ENCODE data around the gene MT1G. TPM values are rescaled to one million over a fixed set of nuclear protein-coding genes. Genes with fewer than 3 reads are reported as not detected.

MT1G gene
- total RNA-seq, 2 donors from 2014 or later = 0.85 TPM; not detected in 1

DNA sequence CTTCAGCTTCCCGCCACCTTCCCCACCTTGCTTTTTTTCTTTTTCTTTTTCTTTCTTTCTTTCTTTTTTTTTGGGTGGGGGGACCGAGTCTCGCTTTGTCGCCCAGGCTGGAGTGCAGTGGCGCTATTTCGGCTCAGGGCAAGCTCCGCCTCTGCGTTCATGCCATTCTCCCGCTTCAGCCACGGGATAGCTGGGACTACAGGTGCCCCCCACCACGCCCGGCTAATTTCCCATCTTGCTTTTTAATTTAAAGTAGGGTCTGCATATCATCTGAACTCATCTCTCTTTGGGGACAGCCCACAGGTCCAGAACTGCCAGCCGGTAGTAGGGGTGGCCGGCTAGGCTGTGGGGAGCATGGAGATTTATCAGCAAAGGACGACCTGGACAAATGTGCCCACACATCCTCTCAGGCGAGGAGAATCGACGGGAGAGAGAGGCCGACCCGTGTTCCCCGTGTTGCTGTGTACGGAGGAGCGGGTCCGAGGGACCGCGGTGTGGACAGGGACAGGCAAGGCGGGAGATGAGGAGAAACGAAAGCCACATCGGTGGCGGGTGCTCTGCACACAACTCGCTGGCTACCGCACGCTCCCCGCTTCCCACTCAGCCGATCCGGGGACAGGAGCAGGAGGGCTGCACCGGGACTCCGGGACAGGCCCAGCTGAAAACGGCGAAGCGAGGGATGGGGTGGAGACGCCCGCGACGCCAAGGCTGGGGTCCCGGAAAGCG, 33.0 kb downstream of the MT1G start:
- DNase-seq (no peak), ATAC-seq (no peak)
- H3K36me3 Mint-ChIP-seq (ENCODE audit: low read depth) = peaks cover 8% of the 10 kb centered on the region
- H3K27me3 Mint-ChIP-seq = peaks cover 88% of the 10 kb centered on the region
- no peaks in the 10 kb centered on the region for H3K9me3 ChIP-seq (ENCODE audit: control insufficient read depth, low read length, poor library complexity, severe bottlenecking)
- peak overlapping the region; percentile 86 for H3K27ac Mint-ChIP-seq
- peaks cover 23% of the 10 kb centered on the region for H3K4me1 Mint-ChIP-seq
- peak overlapping the region; percentile 90 for H3K4me3 Mint-ChIP-seq

DNA sequence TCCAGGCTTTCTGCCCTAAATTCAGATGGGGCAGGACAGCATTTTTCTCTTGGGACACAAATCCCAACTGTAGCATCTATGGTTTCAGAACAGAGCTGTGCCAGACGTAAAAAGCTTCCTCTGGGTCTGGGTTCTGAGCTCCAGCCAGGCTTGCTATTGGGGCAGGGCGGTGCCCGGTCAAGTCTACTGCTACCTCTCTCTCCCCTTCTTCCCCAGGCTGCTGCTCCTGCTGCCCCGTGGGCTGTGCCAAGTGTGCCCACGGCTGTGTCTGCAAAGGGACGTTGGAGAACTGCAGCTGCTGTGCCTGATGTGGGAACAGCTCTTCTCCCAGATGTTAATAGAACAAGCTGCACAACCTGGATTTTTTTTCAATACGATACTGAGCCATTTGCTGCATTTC, 34.3 kb downstream of the MT1G start:
- no peak overlapping the region for H3K27ac Mint-ChIP-seq
- DNase-seq (no peak), ATAC-seq (no peak)
- peaks cover 21% of the 10 kb centered on the region for H3K4me1 Mint-ChIP-seq
- H3K36me3 Mint-ChIP-seq (ENCODE audit: low read depth) = peaks cover 8% of the 10 kb centered on the region
- no peaks in the 10 kb centered on the region for H3K9me3 ChIP-seq (ENCODE audit: control insufficient read depth, low read length, poor library complexity, severe bottlenecking)
- H3K27me3 Mint-ChIP-seq = peaks cover 76% of the 10 kb centered on the region
- H3K4me3 Mint-ChIP-seq = no peak overlapping the region

DNA sequence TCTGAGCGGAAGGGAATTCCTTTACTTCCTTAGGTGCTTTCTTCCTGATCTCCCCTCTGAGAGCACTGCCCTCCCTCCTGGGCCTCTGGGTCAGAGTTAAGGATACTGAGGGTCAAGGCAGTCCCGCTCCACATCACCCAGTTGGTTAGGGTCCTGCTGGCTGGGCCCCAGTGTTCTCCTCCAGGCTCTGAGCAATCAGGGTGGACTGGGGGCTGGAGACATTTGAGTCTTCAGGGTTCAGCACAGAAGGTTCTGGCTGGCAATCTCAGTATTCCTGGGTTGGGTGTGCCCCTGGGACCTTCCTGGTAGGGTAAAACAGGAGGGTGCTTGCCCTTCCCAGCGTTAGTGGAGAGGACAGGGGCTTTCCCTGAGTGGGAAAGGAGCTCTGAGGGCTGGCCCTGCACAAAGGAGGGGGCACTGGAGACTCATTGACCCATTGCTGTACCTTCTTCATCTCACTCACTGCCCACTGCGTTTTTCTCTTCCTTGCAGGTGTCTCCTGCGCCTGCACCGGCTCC, 35.0 kb downstream of the MT1G start:
- H3K9me3 ChIP-seq (ENCODE audit: control insufficient read depth, low read length, poor library complexity, severe bottlenecking) = no peaks in the 10 kb centered on the region
- Mint-ChIP-seq H3K27me3 (peaks cover 72% of the 10 kb centered on the region), H3K27ac (no peak overlapping the region), H3K4me3 (peak overlapping the region; percentile 77), H3K36me3 (ENCODE audit: low read depth) (peaks cover 8% of the 10 kb centered on the region), H3K4me1 (peaks cover 18% of the 10 kb centered on the region)
- DNase-seq (no peak), ATAC-seq (no peak)

DNA sequence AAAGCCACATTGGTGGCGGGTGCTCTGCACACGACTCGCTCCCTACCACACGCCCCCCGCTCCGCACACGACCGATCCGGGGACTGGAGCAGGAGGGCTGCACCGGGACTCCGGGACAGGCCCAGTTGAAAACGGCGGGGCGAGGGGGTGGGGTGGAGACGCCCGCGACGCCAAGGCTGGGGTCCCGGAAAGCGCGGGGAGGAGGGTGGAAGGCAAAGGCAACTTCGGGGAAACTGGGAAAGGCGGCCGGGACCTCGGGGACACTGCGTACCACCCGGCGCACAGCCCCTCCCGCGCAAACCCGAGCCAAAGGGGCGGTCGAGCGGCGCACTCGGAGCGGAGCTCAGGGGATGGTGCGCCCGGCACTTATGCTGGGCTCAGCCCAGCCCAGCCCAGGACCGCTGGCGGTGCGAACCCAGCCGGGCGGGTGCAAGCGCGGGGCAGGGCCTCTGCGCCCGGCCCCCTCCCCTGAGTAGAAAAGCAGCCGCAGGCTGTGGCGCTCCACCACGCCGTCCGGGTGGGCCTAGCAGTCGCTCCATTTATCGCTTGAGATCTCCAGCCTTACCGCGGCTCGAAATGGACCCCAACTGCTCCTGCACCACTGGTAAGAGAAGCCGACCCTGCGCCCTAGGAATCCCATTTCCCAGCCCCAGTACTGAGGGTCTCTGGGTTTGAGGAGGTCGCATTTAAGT, 35.6 kb downstream of the MT1G start, which contains the start of gene MT1M:
Gene MT1M, plus strand, starts transcription at position 504 of the 692 bp plus-strand sequence. Its CDS starts 73 bp downstream, at position 577.
- H3K27ac Mint-ChIP-seq = no peak within 1 kb of the TSS
- peaks cover 66% of the 10 kb centered on the region for H3K27me3 Mint-ChIP-seq
- H3K36me3 Mint-ChIP-seq (ENCODE audit: low read depth) = peaks cover 5% of the 10 kb centered on the region
- ATAC-seq (peak; percentile 30), DNase-seq (no peak)
- peak within 1 kb of the TSS; percentile 79 for H3K4me3 Mint-ChIP-seq
- H3K4me1 Mint-ChIP-seq = peaks cover 15% of the 10 kb centered on the region
- H3K9me3 ChIP-seq (ENCODE audit: control insufficient read depth, low read length, poor library complexity, severe bottlenecking) = no peaks in the 10 kb centered on the region

- H3K4me3 Mint-ChIP-seq = peak overlapping the region; percentile 79
- no peak for DNase-seq
- no peak overlapping the region for H3K27ac Mint-ChIP-seq
- ATAC-seq = no peak
- peaks cover 15% of the 10 kb centered on the region for H3K4me1 Mint-ChIP-seq
- peaks cover 5% of the 10 kb centered on the region for H3K36me3 Mint-ChIP-seq (ENCODE audit: low read depth)
- H3K9me3 ChIP-seq (ENCODE audit: control insufficient read depth, low read length, poor library complexity, severe bottlenecking) = no peaks in the 10 kb centered on the region
- H3K27me3 Mint-ChIP-seq = peaks cover 61% of the 10 kb centered on the region
Observed at GRCh38 chr16:56631832-56632155, 36.1 kb downstream of the MT1G start.

DNA sequence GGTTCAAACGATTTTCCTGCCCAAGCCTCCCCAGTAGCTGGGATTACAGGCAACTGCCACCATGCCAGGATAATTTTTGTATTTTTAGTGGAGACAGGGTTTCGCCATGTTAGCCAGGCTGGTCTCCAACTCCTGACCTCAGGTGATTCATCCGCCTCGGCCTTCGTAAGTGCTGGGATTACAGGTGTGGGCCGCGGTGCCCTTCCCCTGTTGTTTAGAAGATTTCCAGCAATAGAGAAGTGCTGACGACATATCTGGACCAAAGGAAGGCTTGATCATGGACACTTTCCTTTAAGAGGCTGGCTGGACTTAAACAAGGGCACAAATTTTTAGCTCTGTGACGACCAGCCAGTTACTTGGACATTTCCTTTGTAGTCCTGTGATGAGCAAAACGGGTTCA, 36.7 kb downstream of the MT1G start:
- peaks cover 14% of the 10 kb centered on the region for H3K4me1 Mint-ChIP-seq
- peaks cover 55% of the 10 kb centered on the region for H3K27me3 Mint-ChIP-seq
- DNase-seq (no peak), ATAC-seq (no peak)
- no peaks in the 10 kb centered on the region for H3K9me3 ChIP-seq (ENCODE audit: control insufficient read depth, low read length, poor library complexity, severe bottlenecking)
- H3K4me3 Mint-ChIP-seq = peak overlapping the region; percentile 79
- no peak overlapping the region for H3K27ac Mint-ChIP-seq
- peaks cover 5% of the 10 kb centered on the region for H3K36me3 Mint-ChIP-seq (ENCODE audit: low read depth)

DNA sequence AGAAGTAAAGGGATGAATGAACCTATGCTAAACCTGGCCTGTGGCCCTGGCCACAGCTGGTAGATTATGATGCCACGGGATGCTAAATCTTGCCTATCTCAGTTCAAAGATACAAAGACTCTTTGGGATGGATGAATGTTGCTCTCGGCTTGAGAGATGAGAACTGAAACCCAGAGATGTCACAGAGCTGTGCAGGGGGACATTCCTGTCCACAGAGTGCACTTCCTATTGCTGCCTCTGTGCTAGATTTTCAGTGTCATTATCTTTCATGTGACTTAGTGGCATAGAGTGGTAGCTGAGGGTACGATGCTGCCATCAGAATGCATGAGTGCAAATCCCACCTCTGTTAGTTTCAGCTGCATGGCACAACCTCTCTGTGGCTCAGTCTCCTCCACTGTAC, 37.7 kb downstream of the MT1G start:
- Mint-ChIP-seq H3K4me3 (no peak overlapping the region), H3K27ac (no peak overlapping the region), H3K4me1 (peaks cover 21% of the 10 kb centered on the region), H3K36me3 (ENCODE audit: low read depth) (peaks cover 5% of the 10 kb centered on the region), H3K27me3 (peaks cover 54% of the 10 kb centered on the region)
- peak; percentile 30 for ATAC-seq
- DNase-seq = no peak
- no peaks in the 10 kb centered on the region for H3K9me3 ChIP-seq (ENCODE audit: control insufficient read depth, low read length, poor library complexity, severe bottlenecking)

- no peak overlapping the region for H3K27ac Mint-ChIP-seq
- no peak for DNase-seq
- no peak for ATAC-seq
- H3K36me3 Mint-ChIP-seq (ENCODE audit: low read depth) = peaks cover 3% of the 10 kb centered on the region
- peaks cover 50% of the 10 kb centered on the region for H3K27me3 Mint-ChIP-seq
- H3K9me3 ChIP-seq (ENCODE audit: control insufficient read depth, low read length, poor library complexity, severe bottlenecking) = no peaks in the 10 kb centered on the region
- H3K4me1 Mint-ChIP-seq = peaks cover 21% of the 10 kb centered on the region
- H3K4me3 Mint-ChIP-seq = no peak overlapping the region
Observed at GRCh38 chr16:56629531-56629930, 38.3 kb downstream of the MT1G start.

- ATAC-seq (no peak), DNase-seq (no peak)
- H3K9me3 ChIP-seq (ENCODE audit: control insufficient read depth, low read length, poor library complexity, severe bottlenecking) = no peaks in the 10 kb centered on the region
- Mint-ChIP-seq H3K36me3 (ENCODE audit: low read depth) (peaks cover 3% of the 10 kb centered on the region), H3K27ac (no peak overlapping the region), H3K4me3 (no peak overlapping the region), H3K27me3 (peaks cover 42% of the 10 kb centered on the region), H3K4me1 (peaks cover 21% of the 10 kb centered on the region)
Observed at GRCh38 chr16:56628486-56629350, 39.1 kb downstream of the MT1G start.

- ATAC-seq = no peak
- Mint-ChIP-seq H3K27ac (no peak overlapping the region), H3K27me3 (peaks cover 26% of the 10 kb centered on the region), H3K4me3 (peak overlapping the region; percentile 95), H3K36me3 (ENCODE audit: low read depth) (peaks cover under 1% of the 10 kb centered on the region), H3K4me1 (peaks cover 17% of the 10 kb centered on the region)
- H3K9me3 ChIP-seq (ENCODE audit: control insufficient read depth, low read length, poor library complexity, severe bottlenecking) = no peaks in the 10 kb centered on the region
- DNase-seq = no peak
Observed at GRCh38 chr16:56626685-56627084, 41.2 kb downstream of the MT1G start.

- Mint-ChIP-seq H3K27ac (no peak overlapping the region), H3K27me3 (peaks cover 20% of the 10 kb centered on the region), H3K4me1 (peaks cover 18% of the 10 kb centered on the region), H3K4me3 (peak overlapping the region; percentile 95), H3K36me3 (ENCODE audit: low read depth) (no peaks in the 10 kb centered on the region)
- ATAC-seq (peak; percentile 20), DNase-seq (no peak)
- H3K9me3 ChIP-seq (ENCODE audit: control insufficient read depth, low read length, poor library complexity, severe bottlenecking) = no peaks in the 10 kb centered on the region
Observed at GRCh38 chr16:56625943-56626654, 41.8 kb downstream of the MT1G start.

- DNase-seq (peak in 1 of 3 donors; percentile 39), ATAC-seq (peak; percentile 96)
- Mint-ChIP-seq H3K4me1 (peaks cover 18% of the 10 kb centered on the region), H3K4me3 (peak within 1 kb of the TSS; percentile 95), H3K27me3 (peaks cover 12% of the 10 kb centered on the region), H3K36me3 (ENCODE audit: low read depth) (no peaks in the 10 kb centered on the region), H3K27ac (peak within 1 kb of the TSS; percentile 24)
- H3K9me3 ChIP-seq (ENCODE audit: control insufficient read depth, low read length, poor library complexity, severe bottlenecking) = no peaks in the 10 kb centered on the region
Observed at GRCh38 chr16:56625140-56625942, 42.5 kb downstream of the MT1G start, which contains the start of gene MT1E. TSS of gene MT1E (plus strand) at chr16:56625781. CDS start at chr16:56625852, 71 bp downstream.

All from T-helper 17 cell (primary cell).